IMR-90 (cell line): Measurements from ENCODE around the gene MAPKAPK2. TPM values are rescaled to one million over a fixed set of nuclear protein-coding genes. Genes with fewer than 3 reads are reported as not detected.

Experiments used
- ATAC-seq: fragments of 200-7000 bp; cut with Tn5 transposase; 2 replicates; pipeline ENCODE4 v1.9.1; 2020; ENCODE audit warnings: low read depth, mild to moderate bottlenecking, moderate library complexity
- BruUV-seq: library from RNA; stranded (reverse); fragments of 400-500 nt; replicated peaks from 2 replicates; lab custom pipeline; 2021; lab: Mats Ljungman, UMichigan
- CTCF ChIA-PET: fragments of 300-600 bp; formaldehyde crosslinking; extraction: SDS; loops from one replicate; lab custom pipeline; 2021; ENCODE audit warnings: antibody characterized with exemption; lab: Yijun Ruan, JAX
- POLR2A ChIA-PET: fragments of 300-600 bp; sonication (Branson Sonifier 250); formaldehyde crosslinking; loops from one replicate; lab custom pipeline; 2022; ENCODE audit warnings: antibody characterized with exemption; ENCODE audit not compliant: unreplicated experiment; lab: Charles Lee
- DNase-seq: peaks from one replicate; pipeline ENCODE4 v3.0.0; 2013
- H2AFZ ChIP-seq: replicated peaks from 2 replicates; pipeline ENCODE3; 2013; ENCODE audit warnings: low read length, mild to moderate bottlenecking; ENCODE audit not compliant: poor library complexity
- H2AK5ac ChIP-seq: 2 replicates; pipeline ENCODE4 v1.6.1; 2013; ENCODE audit warnings: low read depth, low read length, inconsistent platforms
- H2AK9ac ChIP-seq: replicated peaks from 2 replicates; pipeline ENCODE3; 2013; ENCODE audit warnings: mild to moderate bottlenecking, low read depth, low read length, moderate library complexity; ENCODE audit not compliant: poor library complexity
- H2BK120ac ChIP-seq: 2 replicates; pipeline ENCODE4 v1.6.1; 2013; ENCODE audit warnings: low read depth, low read length, inconsistent platforms
- H2BK15ac ChIP-seq: 3 replicates; pipeline ENCODE4 v1.6.1; 2013; ENCODE audit warnings: low read depth, low read length, inconsistent platforms
- H2BK20ac ChIP-seq: 2 replicates; pipeline ENCODE4 v1.6.1; 2013; ENCODE audit warnings: low read depth, mild to moderate bottlenecking, inconsistent platforms, low read length, moderate library complexity
- H2BK5ac ChIP-seq: 2 replicates; pipeline ENCODE4 v1.6.1; 2013; ENCODE audit warnings: mild to moderate bottlenecking, low read depth, low read length, inconsistent platforms; ENCODE audit not compliant: poor library complexity, severe bottlenecking
- H3K14ac ChIP-seq: replicated peaks from 2 replicates; pipeline ENCODE4 v1.6.1; 2013; ENCODE audit warnings: low read depth, low read length, inconsistent platforms
- H3K18ac ChIP-seq: 2 replicates; pipeline ENCODE4 v1.6.1; 2013; ENCODE audit warnings: low read depth, low read length, control low read depth
- H3K23ac ChIP-seq: 2 replicates; pipeline ENCODE4 v1.6.1; 2013; ENCODE audit warnings: low read depth, low read length, inconsistent platforms
- H3K27ac ChIP-seq: 2 replicates; pipeline ENCODE4 v1.5.1; 2013; ENCODE audit warnings: mild to moderate bottlenecking, control low read depth, low read length; ENCODE audit not compliant: insufficient read depth
- H3K27me3 ChIP-seq: 2 replicates; pipeline ENCODE4 v1.6.1; 2013; ENCODE audit warnings: low read length; ENCODE audit not compliant: control insufficient read depth, insufficient read depth
- H3K36me3 ChIP-seq: 2 replicates; pipeline ENCODE4 v1.6.1; 2013; ENCODE audit warnings: low read length, mixed read lengths; ENCODE audit not compliant: control insufficient read depth, insufficient read depth
- H3K4ac ChIP-seq: 2 replicates; pipeline ENCODE4 v1.6.1; 2013; ENCODE audit warnings: low read depth, low read length, inconsistent platforms
- H3K4me1 ChIP-seq: 2 replicates; pipeline ENCODE4 v1.6.1; 2013; ENCODE audit warnings: low read length, mixed read lengths; ENCODE audit not compliant: control insufficient read depth, insufficient read depth
- H3K4me2 ChIP-seq: 2 replicates; pipeline ENCODE4 v1.6.1; 2013; ENCODE audit warnings: low read depth, mild to moderate bottlenecking, control low read depth, low read length, moderate library complexity
- H3K4me3 ChIP-seq: 2 replicates; pipeline ENCODE4 v1.5.1; 2013; ENCODE audit warnings: low read depth, mild to moderate bottlenecking, control low read depth, low read length, moderate library complexity; ENCODE audit not compliant: insufficient read depth
- H3K56ac ChIP-seq: 2 replicates; pipeline ENCODE4 v1.6.1; 2013; ENCODE audit warnings: low read length, inconsistent platforms; ENCODE audit not compliant: insufficient read depth; ENCODE audit errors: extremely low read depth
- H3K79me1 ChIP-seq, 2 experiments: 2 replicates each; pipeline ENCODE4 v1.6.1; 2013; ENCODE audit warnings: low read length in 2 of 2, inconsistent platforms in 1 of 2, low read depth in 1 of 2
- H3K9ac ChIP-seq: 2 replicates; pipeline ENCODE4 v1.6.1; 2013; ENCODE audit warnings: low read depth, low read length, control low read depth
- H3K9me1 ChIP-seq: 2 replicates; pipeline ENCODE4 v1.6.1; 2013; ENCODE audit warnings: low read length, inconsistent platforms; ENCODE audit not compliant: insufficient read depth
- H3K9me3 ChIP-seq: 2 replicates; pipeline ENCODE4 v1.6.1; 2013; ENCODE audit warnings: low read length; ENCODE audit not compliant: control insufficient read depth, insufficient read depth
- H4K20me1 ChIP-seq: 2 replicates; pipeline ENCODE4 v1.6.1; 2013; ENCODE audit warnings: low read length, inconsistent platforms; ENCODE audit not compliant: insufficient read depth
- H4K5ac ChIP-seq: 2 replicates; pipeline ENCODE4 v1.6.1; 2013; ENCODE audit warnings: mild to moderate bottlenecking, low read depth, low read length, control low read depth
- H4K8ac ChIP-seq, 2 experiments: 2 replicates each; pipeline ENCODE4 v1.6.1; 2013; ENCODE audit warnings: low read depth in 2 of 2, low read length in 2 of 2, control low read depth in 1 of 2, inconsistent platforms in 1 of 2
- H4K91ac ChIP-seq: 2 replicates; pipeline ENCODE4 v1.6.1; 2013; ENCODE audit warnings: low read depth, low read length, inconsistent platforms; ENCODE audit not compliant: insufficient read depth
- CHD1 ChIP-seq: IDR thresholded peaks from 2 replicates; pipeline ENCODE4 v1.6.1; 2012; ENCODE audit warnings: low read depth, low read length, improper control_type of control experiment
- MAFK ChIP-seq: IDR thresholded peaks from 2 replicates; pipeline ENCODE4 v1.6.1; 2012; ENCODE audit warnings: low read depth, low read length, improper control_type of control experiment
- MAZ ChIP-seq: IDR thresholded peaks from 2 replicates; pipeline ENCODE4 v1.6.1; 2012; ENCODE audit warnings: low read depth, mild to moderate bottlenecking, low read length, improper control_type of control experiment, moderate library complexity, borderline replicate concordance
- POLR2A ChIP-seq: IDR thresholded peaks from 2 replicates; pipeline ENCODE4 v1.6.1; 2012; ENCODE audit warnings: mild to moderate bottlenecking, low read depth, low read length
- RAD21 ChIP-seq: IDR thresholded peaks from 2 replicates; pipeline ENCODE4 v1.6.1; 2012; ENCODE audit warnings: low read length, improper control_type of control experiment
- RCOR1 ChIP-seq: IDR thresholded peaks from 2 replicates; pipeline ENCODE4 v1.6.1; 2012; ENCODE audit warnings: mild to moderate bottlenecking, low read length, improper control_type of control experiment; ENCODE audit not compliant: insufficient replicate concordance
- WGBS, 2 experiments: methylation state at CpG; one replicate each; pipeline versions ENCODE4 v1.1.5 to v1.1.7; 2013; ENCODE audit warnings: missing lambda C conversion rate in 2 of 2; ENCODE audit not compliant: insufficient read length in 1 of 2; ENCODE audit errors: extremely low coverage in 2 of 2; 5-methylcytosine and 5-hydroxymethylcytosine counted together
- dilution Hi-C: fragments of 300-500 bp; cut with HindIII; formaldehyde crosslinking; loops from one replicate; pipeline ENCODE4 v1.14.3; 2018; ENCODE audit warnings: low sequenced_read_pairs; ENCODE audit not compliant: unreplicated experiment
- in situ Hi-C: fragments of 300-500 bp; cut with MboI; formaldehyde crosslinking; loops from 3 replicates; pipeline ENCODE4 v1.14.3; 2019; ENCODE audit warnings: low sequenced_read_pairs, inconsistent platforms, mixed read lengths
- intact Hi-C: fragments of 100-400 bp; cut with micrococcal nuclease; formaldehyde crosslinking; loops from 2 replicates; pipeline ENCODE4 v1.10.0; 2022
- polyA plus RNA-seq, 3 experiments: library from polyadenylated mRNA; depleted of rRNA; stranded (reverse); fragments of >200 nt; gene quantifications; 2 replicates each; pipeline ENCODE4 v1.2.3, GENCODE V29; 2012; ENCODE audit warnings: low replicate concordance in 1 of 3
- total RNA-seq: library from RNA; depleted of rRNA; stranded (reverse); fragments of >200 nt; gene quantifications from 2 replicates; pipeline ENCODE4 v1.2.3, GENCODE V29; 2012

MAPKAPK2 gene
- total and polyA plus RNA-seq, 2 of the 4 experiments (the other 2 are of a cell fraction) = 56.5 to 66.4 TPM

GRCh38 chr1:206685334-206685768 lies 646 bp downstream of the MAPKAPK2 start:
- Histone ChIP-seq H3K23ac (peak overlapping the region; percentile 84), H3K27ac (peak overlapping the region; percentile 100), H4K5ac (peak overlapping the region; percentile 32), H3K4ac (peak overlapping the region; percentile 81), H3K9ac (peak overlapping the region; percentile 100), H3K9me1 (peaks cover 24% of the 10 kb centered on the region), H3K79me1 (peaks cover 0 to 42% of the 10 kb centered on the region in 2 experiments; a peak in 3 of 4 replicates), H3K36me3 (no peaks in the 10 kb centered on the region), H3K4me3 (peak overlapping the region; percentile 88), H4K8ac (peak overlapping the region; percentile 67 to 86; a peak in 3 of 4 replicates), H3K4me1 (peaks cover 22% of the 10 kb centered on the region), H3K4me2 (peak overlapping the region; percentile 70), H2BK20ac (no peak overlapping the region), H3K9me3 (no peaks in the 10 kb centered on the region), H3K18ac (peak overlapping the region; percentile 92), H3K27me3 (no peaks in the 10 kb centered on the region; the same call in 1 of the 2 replicates), H2AFZ (peak overlapping the region; percentile 73), H4K20me1 (peaks cover 48% of the 10 kb centered on the region), H2BK15ac (no peak overlapping the region; the same call in 2 of the 3 replicates), H3K14ac (peak overlapping the region; percentile 92), H3K56ac (peak overlapping the region; percentile 93), H2BK120ac (peak overlapping the region; percentile 48; the same call in 1 of the 2 replicates), H2AK5ac (peak overlapping the region; percentile 85), H2BK5ac (peak overlapping the region; percentile 80), H4K91ac (peak overlapping the region; percentile 90), H2AK9ac (peak overlapping the region; percentile 85)
- intact Hi-C loops = loop anchor here (5.0 kb wide), 1 partner anchor 37 kb away; no protein-coding TSS in a partner anchor
- CTCF ChIA-PET = no interaction called here
- 0% methylated on average over 9 of the region's 48 CpGs; no CpG with 5 or more reads in 1 of the 2 experiments for WGBS, 2 experiments
- 0 out of 2 replicates have a peak, but pooled peaks have one; percentile 96 for TF ChIP-seq CHD1
- TF ChIP-seq RCOR1 = no peak
- 0 out of 2 replicates have a peak, but pooled peaks have one; percentile 16 for TF ChIP-seq MAZ
- TF ChIP-seq POLR2A = peak; percentile 69; the same call in 1 of the 2 replicates
- no peak for TF ChIP-seq MAFK
- no peak for TF ChIP-seq RAD21
- peak; percentile 53 for DNase-seq
- peak; percentile 48 for ATAC-seq
- POLR2A ChIA-PET = no interaction called here
- dilution Hi-C loops = no loop called here
- no TSS peak for BruUV-seq
- in situ Hi-C loops = no loop called here
